ENCODE measurements around the gene SLC7A10.
"Not testable (repeated sequence)": the region's sequence is repeated elsewhere in the genome, so short reads cannot be mapped to it uniquely, and the experiment has no call there.

SLC7A10 gene

GRCh38 chr19:33171222-33171795, 54.3 kb downstream of the SLC7A10 start:
- DNase-seq, result no peak

- DNase-seq, result no peak
These were observed 57.1 kb downstream of the SLC7A10 start for GRCh38 chr19:33168528-33168927.

DNA sequence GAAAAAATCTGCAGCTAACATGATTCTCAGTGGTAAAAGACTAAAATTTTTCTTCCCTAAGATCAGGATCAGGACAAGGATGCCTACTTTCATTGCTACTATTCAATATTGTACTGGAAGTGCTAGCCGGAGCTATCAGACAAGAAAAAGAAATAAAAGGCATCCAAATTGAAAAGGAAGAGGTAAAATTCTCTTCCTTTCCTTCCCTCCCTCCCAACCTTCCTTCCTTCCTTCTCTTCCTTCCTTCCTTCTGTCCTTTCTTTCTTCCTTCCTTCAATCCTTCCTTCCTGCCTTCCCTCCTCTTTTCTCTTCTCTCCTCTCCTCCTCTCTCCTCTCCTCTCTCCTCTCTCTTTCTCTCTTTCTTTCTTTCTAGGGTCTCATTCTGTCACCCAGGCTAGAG, 58.2 kb downstream of the SLC7A10 start:
- no peak for DNase-seq

DNA sequence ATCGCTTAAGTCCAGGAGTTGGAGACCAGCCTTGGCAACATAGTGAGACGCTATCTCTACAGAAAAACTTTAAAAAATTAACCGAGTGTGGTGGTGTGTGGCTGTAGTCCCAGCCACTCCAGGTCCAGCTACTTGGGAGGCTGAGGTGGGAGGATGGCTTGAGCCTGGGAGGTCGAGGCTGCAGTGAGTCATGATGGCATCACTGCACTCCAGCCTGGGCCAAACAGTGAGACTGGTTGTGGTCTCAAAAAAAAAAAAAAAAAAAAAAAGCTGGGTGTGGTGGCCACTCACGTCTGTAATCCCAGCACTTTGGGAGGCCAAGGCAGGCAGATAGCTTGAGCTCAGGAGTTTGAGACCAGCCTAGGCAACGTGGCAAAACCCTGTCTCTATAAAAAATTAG, 59.6 kb downstream of the SLC7A10 start:
- DNase-seq, result not testable (repeated sequence)

- DNase-seq, result no peak
These were observed 62.2 kb downstream of the SLC7A10 start for GRCh38 chr19:33163481-33163880.

GRCh38 chr19:33161201-33161600, 64.4 kb downstream of the SLC7A10 start:
- no peak for DNase-seq

DNA sequence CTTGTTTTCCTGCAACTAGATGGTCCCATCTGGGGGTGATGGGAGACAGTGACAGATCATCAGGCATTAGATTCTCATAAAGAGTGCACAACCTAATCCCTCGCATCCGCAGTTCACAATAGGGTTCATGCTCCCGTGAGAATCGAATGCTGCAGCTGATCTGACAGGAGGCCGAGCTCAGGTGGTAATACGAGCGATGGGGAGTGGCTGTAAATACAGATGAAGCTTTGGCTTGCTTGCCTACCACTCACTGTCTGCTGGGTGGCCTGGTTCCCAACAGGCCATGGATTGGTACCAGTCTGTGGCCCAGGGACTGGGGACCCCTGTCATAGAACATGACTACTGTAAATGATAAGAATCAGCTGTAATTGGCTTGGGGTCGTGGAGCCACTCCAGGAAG, 65.8 kb downstream of the SLC7A10 start:
- no peak for DNase-seq

DNA sequence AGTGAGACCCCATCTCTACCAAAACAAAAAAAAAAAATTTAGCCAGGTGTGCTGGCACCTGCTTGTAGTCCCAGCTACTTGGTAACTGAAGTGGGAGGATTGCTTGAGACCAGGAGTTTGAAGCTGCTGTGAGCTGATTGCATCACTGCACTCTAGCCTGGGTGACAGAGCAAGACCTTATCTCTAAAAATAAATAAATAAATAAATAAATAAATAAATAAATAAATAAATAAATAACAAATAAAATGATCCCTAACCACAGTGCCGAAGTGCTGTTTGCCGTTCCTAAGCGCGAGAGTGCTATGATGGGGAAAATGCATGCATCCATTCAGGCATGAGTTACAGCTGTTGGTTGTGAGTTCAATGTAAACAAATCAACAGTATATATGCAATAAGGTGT, 66.5 kb downstream of the SLC7A10 start:
- no peak for DNase-seq

Measured in DMS 273 treated with DMSO at 0.1 percent for 48 hours (cell line).